ENCODE measurements around the gene KCNN3. TPM values are rescaled to one million over a fixed set of nuclear protein-coding genes. Genes with fewer than 3 reads are reported as not detected.
"Not testable (repeated sequence)": the region's sequence is repeated elsewhere in the genome, so short reads cannot be mapped to it uniquely, and the experiment has no call there.

KCNN3 gene
- total RNA-seq, 1 experiment from 2014 or later: 0.41 TPM

- DNase-seq (ENCODE audit: low spot score): no peak
Measured at GRCh38 chr1:154705544-154705943, 164.5 kb downstream of the KCNN3 start.

GRCh38 chr1:154703170-154703569 is 166.9 kb downstream of the KCNN3 start:
- no peak for DNase-seq (ENCODE audit: low spot score)

- DNase-seq (ENCODE audit: low spot score): no peak
Measured at GRCh38 chr1:154698320-154699096, 171.6 kb downstream of the KCNN3 start.

GRCh38 chr1:154697710-154698109 is 172.4 kb downstream of the KCNN3 start:
- no peak for DNase-seq (ENCODE audit: low spot score)

GRCh38 chr1:154696456-154696855 is 173.6 kb downstream of the KCNN3 start:
- DNase-seq (ENCODE audit: low spot score): no peak

GRCh38 chr1:154695985-154696384 is 174.1 kb downstream of the KCNN3 start:
- DNase-seq (ENCODE audit: low spot score): no peak

- DNase-seq (ENCODE audit: low spot score): no peak
Measured at GRCh38 chr1:154694995-154695394, 175.1 kb downstream of the KCNN3 start.

GRCh38 chr1:154689083-154689482 is 181.0 kb downstream of the KCNN3 start:
- no peak for DNase-seq (ENCODE audit: low spot score)

GRCh38 chr1:154686507-154686906 is 183.6 kb downstream of the KCNN3 start:
- DNase-seq (ENCODE audit: low spot score): no peak

GRCh38 chr1:154683820-154684219 is 186.3 kb downstream of the KCNN3 start:
- no peak for DNase-seq (ENCODE audit: low spot score)

- no peak for DNase-seq (ENCODE audit: low spot score)
Measured at GRCh38 chr1:154682254-154682653, 187.8 kb downstream of the KCNN3 start.

- DNase-seq (ENCODE audit: low spot score): not testable (repeated sequence)
Measured at GRCh38 chr1:154677844-154678243, 192.2 kb downstream of the KCNN3 start.

GRCh38 chr1:154676847-154677246 is 193.2 kb downstream of the KCNN3 start:
- not testable (repeated sequence) for DNase-seq (ENCODE audit: low spot score)

- not testable (repeated sequence) for DNase-seq (ENCODE audit: low spot score)
Measured at GRCh38 chr1:154674456-154674855, 195.6 kb downstream of the KCNN3 start.

GRCh38 chr1:154672245-154672644 is 197.8 kb downstream of the KCNN3 start:
- DNase-seq (ENCODE audit: low spot score): not testable (repeated sequence)

- not testable (repeated sequence) for DNase-seq (ENCODE audit: low spot score)
Measured at GRCh38 chr1:154671412-154671811, 198.7 kb downstream of the KCNN3 start.

GRCh38 chr1:154670310-154671270 is 199.5 kb downstream of the KCNN3 start:
- DNase-seq (ENCODE audit: low spot score): not testable (repeated sequence)

GRCh38 chr1:154669464-154670282 is 200.4 kb downstream of the KCNN3 start:
- DNase-seq (ENCODE audit: low spot score): peak; percentile 76

GRCh38 chr1:154666051-154666790 is 203.9 kb downstream of the KCNN3 start:
- no peak for DNase-seq (ENCODE audit: low spot score)

GRCh38 chr1:154664331-154665002 is 205.6 kb downstream of the KCNN3 start:
- DNase-seq (ENCODE audit: low spot score): no peak

Measured in H4 (cell line).